WTC11 (cell line): ENCODE data around the gene SNX32. TPM values are rescaled to one million over a fixed set of nuclear protein-coding genes. Genes with fewer than 3 reads are reported as not detected.

Experiments used
- ATAC-seq: fragments of 200-7000 bp; cut with Tn5 transposase; 2 replicates; pipeline ENCODE4 v1.10.0; 2021; ENCODE audit warnings: mild to moderate bottlenecking, moderate library complexity
- CTCF ChIA-PET: fragments of 300-600 bp; sonication (Branson Sonifier 250); formaldehyde crosslinking; loops from one replicate; lab custom pipeline; 2021; ENCODE audit warnings: antibody characterized with exemption; lab: Charles Lee
- POLR2A ChIA-PET: fragments of 350-600 bp; sonication (Branson Sonifier 250); formaldehyde crosslinking; loops from one replicate; lab custom pipeline; 2021; ENCODE audit warnings: antibody characterized with exemption; lab: Charles Lee
- DNase-seq: peaks from one replicate; pipeline ENCODE4 v3.0.0; 2021; ENCODE audit warnings: low spot score
- H3K27ac Mint-ChIP-seq: 2 replicates; pipeline ENCODE4 v1.8.0; 2021; ENCODE audit warnings: mixed read lengths
- H3K27me3 Mint-ChIP-seq: 2 replicates; pipeline ENCODE4 v1.8.0; 2021; ENCODE audit warnings: low read depth, mild to moderate bottlenecking, moderate library complexity, mixed read lengths
- H3K36me3 Mint-ChIP-seq: 2 replicates; pipeline ENCODE4 v1.8.0; 2021; ENCODE audit warnings: mixed read lengths
- H3K4me1 Mint-ChIP-seq: 2 replicates; pipeline ENCODE4 v1.8.0; 2022; ENCODE audit warnings: mixed read lengths
- H3K4me3 Mint-ChIP-seq: 2 replicates; pipeline ENCODE4 v1.8.0; 2021; ENCODE audit warnings: mild to moderate bottlenecking, moderate library complexity, mixed read lengths
- H3K9me3 Mint-ChIP-seq: 2 replicates; pipeline ENCODE4 v1.8.0; 2021; ENCODE audit warnings: mixed read lengths
- CREM ChIP-seq: sonication (generic); formaldehyde crosslinking; IDR thresholded peaks from 2 replicates; pipeline ENCODE4 v1.8.1; 2022; ENCODE audit warnings: mild to moderate bottlenecking, missing genetic modification reagents, moderate library complexity
- ETV6 ChIP-seq: sonication (generic); formaldehyde crosslinking; IDR thresholded peaks from 2 replicates; pipeline ENCODE4 v1.8.1; 2022; ENCODE audit warnings: mild to moderate bottlenecking, missing genetic modification reagents
- SP1 ChIP-seq: sonication (generic); formaldehyde crosslinking; conservative IDR thresholded peaks from 2 replicates; pipeline ENCODE4 v1.8.1; 2022; ENCODE audit warnings: missing genetic modification reagents
- TEAD1 ChIP-seq: sonication (generic); formaldehyde crosslinking; IDR thresholded peaks from 2 replicates; pipeline ENCODE4 v1.8.0; 2022; ENCODE audit warnings: mild to moderate bottlenecking, missing genetic modification reagents
- ZBTB21 ChIP-seq: sonication (generic); formaldehyde crosslinking; IDR thresholded peaks from 2 replicates; pipeline ENCODE4 v1.8.1; 2023; ENCODE audit warnings: mild to moderate bottlenecking, missing genetic modification reagents, borderline replicate concordance
- ZNF317 ChIP-seq: sonication (generic); formaldehyde crosslinking; IDR thresholded peaks from 2 replicates; pipeline ENCODE4 v1.8.1; 2023; ENCODE audit warnings: low read depth, mild to moderate bottlenecking, moderate library complexity, missing genetic modification reagents, borderline replicate concordance
- ZNF423 ChIP-seq: fragments of 250-450 bp; sonication (Bioruptor Pico); IDR thresholded peaks from 2 replicates; pipeline ENCODE4 v2.1.2; 2022; ENCODE audit warnings: mild to moderate bottlenecking, moderate library complexity
- total RNA-seq: library from RNA; stranded (reverse); gene quantifications from 3 replicates; pipeline ENCODE4 v1.2.3, GENCODE V29; 2021
- TF ChIP-seq, protein P1 (sequence below): fragments of 250-450 bp; sonication (Bioruptor Pico); conservative IDR thresholded peaks from 2 replicates; pipeline ENCODE4 v1.9.0; 2021; ENCODE audit warnings: mild to moderate bottlenecking
- TF ChIP-seq, protein P2 (sequence below): sonication (generic); formaldehyde crosslinking; IDR thresholded peaks from 2 replicates; pipeline ENCODE4 v1.8.0; 2022; ENCODE audit warnings: mild to moderate bottlenecking, missing genetic modification reagents
- TF ChIP-seq, protein P3 (sequence below): fragments of 250-450 bp; sonication (Bioruptor Pico); IDR thresholded peaks from 2 replicates; pipeline ENCODE4 v1.9.0; 2021; ENCODE audit warnings: moderate library complexity, mild to moderate bottlenecking, inconsistent platforms, borderline replicate concordance
- TF ChIP-seq, protein P4 (sequence below): sonication (generic); formaldehyde crosslinking; IDR thresholded peaks from 2 replicates; pipeline ENCODE4 v1.8.1; 2022; ENCODE audit warnings: mild to moderate bottlenecking, moderate library complexity, missing genetic modification reagents
- TF ChIP-seq, protein P5 (sequence below): sonication (generic); formaldehyde crosslinking; IDR thresholded peaks from 2 replicates; pipeline ENCODE4 v1.8.0; 2022; ENCODE audit warnings: mild to moderate bottlenecking, missing genetic modification reagents

The SNX32 gene
- total RNA-seq, 1 experiment from 2014 or later, result 2.9 TPM

DNA sequence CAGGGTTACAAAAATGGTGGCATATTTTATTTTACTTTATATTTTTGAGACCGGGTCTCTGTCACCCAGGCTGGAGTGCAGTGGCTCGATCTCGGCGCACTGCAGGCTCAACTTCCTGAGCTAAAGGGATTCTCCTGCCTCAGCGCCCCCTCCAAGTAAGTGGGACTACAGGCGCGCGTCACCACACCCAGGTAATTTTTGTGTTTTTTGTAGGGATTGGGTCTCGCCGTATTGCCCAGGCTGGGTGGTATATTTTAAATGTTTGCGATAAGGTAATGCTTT is 67.1 kb downstream of the SNX32 start (continued):
- TF ChIP-seq, protein P1, sequence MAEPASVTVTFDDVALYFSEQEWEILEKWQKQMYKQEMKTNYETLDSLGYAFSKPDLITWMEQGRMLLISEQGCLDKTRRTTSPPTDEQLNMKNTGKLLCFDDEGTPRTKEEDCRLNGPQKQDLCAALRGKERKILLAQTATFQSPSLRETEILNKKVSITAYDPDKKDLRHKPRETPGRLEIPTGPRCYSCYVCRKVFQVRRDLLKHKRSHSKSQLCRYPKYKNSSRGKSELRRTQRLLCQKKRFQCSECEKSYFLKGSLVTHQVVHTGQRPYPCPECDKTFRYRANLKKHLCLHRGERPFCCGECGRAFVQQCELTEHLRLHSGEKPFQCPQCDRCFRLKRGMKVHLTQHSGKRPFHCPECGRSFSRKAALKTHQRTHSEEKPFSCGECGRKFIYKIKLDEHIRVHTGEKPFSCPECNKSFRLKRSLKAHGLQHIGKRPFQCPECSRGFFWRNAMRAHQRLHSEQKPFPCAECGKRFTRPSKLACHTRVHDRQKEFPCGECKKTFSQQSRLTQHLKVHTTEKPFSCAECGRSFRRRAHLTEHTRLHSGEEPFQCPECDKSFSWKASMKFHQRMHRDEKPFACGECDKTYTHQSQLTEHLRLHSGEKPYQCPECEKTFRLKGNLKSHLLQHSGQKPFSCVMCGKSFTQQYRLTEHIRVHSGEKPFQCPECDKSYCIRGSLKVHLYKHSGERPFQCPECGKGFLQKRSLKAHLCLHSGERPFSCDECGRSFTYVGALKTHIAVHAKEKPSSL (CRISPR knock-in tag), result no peak
- no peak for TF ChIP-seq TEAD1
- no peak for TF ChIP-seq SP1
- TF ChIP-seq, protein P2, sequence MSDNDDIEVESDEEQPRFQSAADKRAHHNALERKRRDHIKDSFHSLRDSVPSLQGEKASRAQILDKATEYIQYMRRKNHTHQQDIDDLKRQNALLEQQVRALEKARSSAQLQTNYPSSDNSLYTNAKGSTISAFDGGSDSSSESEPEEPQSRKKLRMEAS (CRISPR knock-in tag), result no peak
- TF ChIP-seq ZBTB21 (CRISPR knock-in tag), result no peak

DNA sequence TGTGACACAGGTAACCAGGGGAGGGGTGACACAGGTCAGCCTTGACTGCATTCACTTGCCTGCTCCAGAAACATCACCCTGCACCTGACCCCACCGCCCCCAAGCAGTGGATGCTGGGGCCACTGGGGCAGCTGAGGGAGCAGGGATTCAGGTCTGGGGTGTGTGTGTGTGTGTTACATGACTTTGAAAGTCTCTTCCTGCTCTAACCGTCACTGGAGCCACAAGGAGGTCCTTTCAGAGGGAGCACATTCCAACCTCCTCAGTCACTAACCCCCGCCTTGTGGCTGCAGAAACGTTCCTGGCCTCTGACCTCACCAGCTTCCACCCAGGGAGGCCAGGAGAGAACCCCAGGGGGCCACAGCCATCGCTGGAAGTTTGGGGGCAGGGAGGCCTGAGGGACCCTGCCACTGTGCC is 69.3 kb downstream of the SNX32 start:
- TF ChIP-seq, protein P3, sequence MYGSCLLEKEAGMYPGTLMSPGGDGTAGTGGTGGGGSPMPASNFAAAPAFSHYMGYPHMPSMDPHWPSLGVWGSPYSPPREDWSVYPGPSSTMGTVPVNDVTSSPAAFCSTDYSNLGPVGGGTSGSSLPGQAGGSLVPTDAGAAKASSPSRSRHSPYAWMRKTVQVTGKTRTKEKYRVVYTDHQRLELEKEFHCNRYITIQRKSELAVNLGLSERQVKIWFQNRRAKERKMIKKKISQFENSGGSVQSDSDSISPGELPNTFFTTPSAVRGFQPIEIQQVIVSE (CRISPR knock-in tag), result no peak
- TF ChIP-seq ZNF423 (0 out of 2 replicates have a peak, but pooled peaks have one; percentile 45), ZNF317 (no peak), CREM (CRISPR knock-in tag) (no peak), ETV6 (no peak)
- TF ChIP-seq, protein P4, sequence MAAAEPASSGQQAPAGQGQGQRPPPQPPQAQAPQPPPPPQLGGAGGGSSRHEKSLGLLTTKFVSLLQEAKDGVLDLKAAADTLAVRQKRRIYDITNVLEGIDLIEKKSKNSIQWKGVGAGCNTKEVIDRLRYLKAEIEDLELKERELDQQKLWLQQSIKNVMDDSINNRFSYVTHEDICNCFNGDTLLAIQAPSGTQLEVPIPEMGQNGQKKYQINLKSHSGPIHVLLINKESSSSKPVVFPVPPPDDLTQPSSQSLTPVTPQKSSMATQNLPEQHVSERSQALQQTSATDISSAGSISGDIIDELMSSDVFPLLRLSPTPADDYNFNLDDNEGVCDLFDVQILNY (CRISPR knock-in tag), result no peak
- TF ChIP-seq, protein P5, sequence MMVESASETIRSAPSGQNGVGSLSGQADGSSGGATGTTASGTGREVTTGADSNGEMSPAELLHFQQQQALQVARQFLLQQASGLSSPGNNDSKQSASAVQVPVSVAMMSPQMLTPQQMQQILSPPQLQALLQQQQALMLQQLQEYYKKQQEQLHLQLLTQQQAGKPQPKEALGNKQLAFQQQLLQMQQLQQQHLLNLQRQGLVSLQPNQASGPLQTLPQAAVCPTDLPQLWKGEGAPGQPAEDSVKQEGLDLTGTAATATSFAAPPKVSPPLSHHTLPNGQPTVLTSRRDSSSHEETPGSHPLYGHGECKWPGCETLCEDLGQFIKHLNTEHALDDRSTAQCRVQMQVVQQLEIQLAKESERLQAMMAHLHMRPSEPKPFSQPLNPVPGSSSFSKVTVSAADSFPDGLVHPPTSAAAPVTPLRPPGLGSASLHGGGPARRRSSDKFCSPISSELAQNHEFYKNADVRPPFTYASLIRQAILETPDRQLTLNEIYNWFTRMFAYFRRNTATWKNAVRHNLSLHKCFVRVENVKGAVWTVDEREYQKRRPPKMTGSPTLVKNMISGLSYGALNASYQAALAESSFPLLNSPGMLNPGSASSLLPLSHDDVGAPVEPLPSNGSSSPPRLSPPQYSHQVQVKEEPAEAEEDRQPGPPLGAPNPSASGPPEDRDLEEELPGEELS, result no peak
- 0 out of 2 replicates have a peak, but pooled peaks cover 4% of the 10 kb centered on the region for H3K4me1 Mint-ChIP-seq
- DNase-seq (no peak), ATAC-seq (no peak)
- H3K9me3 Mint-ChIP-seq, result no peaks in the 10 kb centered on the region
- H3K27ac Mint-ChIP-seq, result no peak overlapping the region
- ChIA-PET POLR2A (interaction anchor here (1.0 kb wide), 1 partner anchor 13 kb away, joined by 5 read pairs; the partner anchor contains the start of gene CCDC85B), CTCF (interaction anchor here (0.8 to 2.3 kb wide), 4 partner anchors 12 to 166 kb away, joined by 3 to 9 read pairs (median 4); partner anchors contain the start of genes CCDC85B and FIBP)
- no peak overlapping the region for H3K4me3 Mint-ChIP-seq
- no peaks in the 10 kb centered on the region for H3K36me3 Mint-ChIP-seq
- H3K27me3 Mint-ChIP-seq, result peaks cover 74% of the 10 kb centered on the region

Other genes starting within 250 kb of the SNX32 start
- gene KCNK7, start 238.2 kb upstream of the SNX32 start, total RNA-seq, result 1.4 to 2.1 TPM (median 2.0 TPM) in 3 replicates
- gene MAP3K11, start 219.7 kb upstream of the SNX32 start, total RNA-seq, result 46.1 to 56.1 TPM (median 52.8 TPM) in 3 replicates
- gene PCNX3, start 218.2 kb upstream of the SNX32 start, total RNA-seq, result 44.6 to 51.6 TPM (median 45.8 TPM) in 3 replicates
- gene SIPA1, start 195.9 kb upstream of the SNX32 start, total RNA-seq, result 63.3 to 71.7 TPM (median 65.4 TPM) in 3 replicates
- gene RELA, start 171.0 kb upstream of the SNX32 start, total RNA-seq, result 26.3 to 35.1 TPM (median 29.0 TPM) in 3 replicates
- 44.9 to 56.6 TPM (median 46.0 TPM) in 3 replicates for gene KAT5, start 121.7 kb upstream of the SNX32 start, total RNA-seq
- gene RNASEH2C, start 113.2 kb upstream of the SNX32 start, total RNA-seq, result 42.1 to 53.0 TPM (median 52.2 TPM) in 3 replicates
- gene AP5B1, start 53.0 kb upstream of the SNX32 start, total RNA-seq, result 16.5 to 17.7 TPM (median 17.2 TPM) in 3 replicates
- gene OVOL1, start 46.9 kb upstream of the SNX32 start, total RNA-seq, result 6.8 to 7.7 TPM (median 7.7 TPM) in 3 replicates
- 1,014 to 1,073 TPM (median 1,031 TPM) in 3 replicates for gene CFL1, start 24.2 kb downstream of the SNX32 start, total RNA-seq
- gene MUS81, start 26.5 kb downstream of the SNX32 start, total RNA-seq, result 44.9 to 45.9 TPM (median 45.1 TPM) in 3 replicates
- gene EFEMP2, start 38.8 kb downstream of the SNX32 start, total RNA-seq, result 14.2 to 17.9 TPM (median 17.8 TPM) in 3 replicates
- 0.18 TPM in 1 of 3 replicates, not detected in the others for gene CTSW, start 45.9 kb downstream of the SNX32 start, total RNA-seq
- gene FIBP, start 54.5 kb downstream of the SNX32 start, total RNA-seq, result 91.6 to 93.1 TPM (median 92.2 TPM) in 3 replicates
- gene CCDC85B, start 56.7 kb downstream of the SNX32 start, total RNA-seq, result 52.7 to 55.3 TPM (median 53.0 TPM) in 3 replicates
- 16.3 to 20.5 TPM (median 17.1 TPM) in 3 replicates for gene FOSL1, start 66.4 kb downstream of the SNX32 start, total RNA-seq
- gene C11orf68, start 85.1 kb downstream of the SNX32 start, total RNA-seq, result 28.5 to 31.9 TPM (median 30.6 TPM) in 3 replicates
- 111 to 129 TPM (median 114 TPM) in 3 replicates for gene DRAP1, start 85.5 kb downstream of the SNX32 start, total RNA-seq
- 3.4 to 4.5 TPM (median 4.1 TPM) in 3 replicates for gene TSGA10IP, start 111.5 kb downstream of the SNX32 start, total RNA-seq
- gene SART1, start 127.8 kb downstream of the SNX32 start, total RNA-seq, result 52.3 to 57.0 TPM (median 52.5 TPM) in 3 replicates
- 29.7 to 37.6 TPM (median 32.6 TPM) in 3 replicates for gene EIF1AD, start 168.2 kb downstream of the SNX32 start, total RNA-seq
- gene BANF1, start 168.5 kb downstream of the SNX32 start, total RNA-seq, result 269 to 314 TPM (median 310 TPM) in 3 replicates
- 0.72 to 2.7 TPM (median 1.9 TPM) in 3 replicates for gene CST6, start 178.0 kb downstream of the SNX32 start, total RNA-seq
- gene CATSPER1, start 192.5 kb downstream of the SNX32 start, total RNA-seq, result not detected in 3 replicates
- gene GAL3ST3, start 215.2 kb downstream of the SNX32 start, total RNA-seq, result 21.3 to 22.6 TPM (median 21.6 TPM) in 3 replicates
- gene SF3B2, start 218.4 kb downstream of the SNX32 start, total RNA-seq, result 235 to 295 TPM (median 251 TPM) in 3 replicates
- 30.1 to 34.8 TPM (median 30.9 TPM) in 3 replicates for gene PACS1, start 236.3 kb downstream of the SNX32 start, total RNA-seq